ENCODE measurements around the gene ARHGAP28. TPM values are rescaled to one million over a fixed set of nuclear protein-coding genes. Genes with fewer than 3 reads are reported as not detected.
"Not testable (repeated sequence)": the region's sequence is repeated elsewhere in the genome, so short reads cannot be mapped to it uniquely, and the experiment has no call there.

Gene ARHGAP28
- total and polyA plus RNA-seq, 3 donors from 2014 or later = 45.5 to 161 (median 76.8) TPM

- no peak overlapping the region for H3K4me3 ChIP-seq
- no peak overlapping the region for H3K27ac ChIP-seq
- no peak for DNase-seq
- 87 to 92% methylated on average over 1 of the region's 1 CpG for WGBS, 2 donors
- no peaks in the 10 kb centered on the region for H3K4me1 ChIP-seq
- no peaks in the 10 kb centered on the region for H3K27me3 ChIP-seq
- no peaks in the 10 kb centered on the region for H3K9me3 ChIP-seq
- intact Hi-C loops (cut with DNase I; ENCODE audit: low total_unique reads) = no loop called here
- H3K36me3 ChIP-seq (ENCODE audit: low read depth, missing control alignments) = no peaks in the 10 kb centered on the region
- TF ChIP-seq POLR2A (IDR thresholded peaks at IDR 0.05) (no peak), CTCF (IDR thresholded peaks at IDR 0.05) (no peak)
Measured at GRCh38 chr18:6835345-6835744, 105.8 kb downstream of the ARHGAP28 start.

- no peak for DNase-seq
- 93 to 100% methylated on average over 1 of the region's 1 CpG for WGBS, 2 donors
- intact Hi-C loops (cut with DNase I; ENCODE audit: low total_unique reads) = no loop called here
- no peak overlapping the region for H3K4me3 ChIP-seq
- H3K27ac ChIP-seq = no peak overlapping the region
- H3K27me3 ChIP-seq = no peaks in the 10 kb centered on the region
- H3K36me3 ChIP-seq (ENCODE audit: low read depth, missing control alignments) = no peaks in the 10 kb centered on the region
- TF ChIP-seq POLR2A (IDR thresholded peaks at IDR 0.05) = no peak
- TF ChIP-seq CTCF (IDR thresholded peaks at IDR 0.05) = no peak
- H3K9me3 ChIP-seq = no peaks in the 10 kb centered on the region
- no peaks in the 10 kb centered on the region for H3K4me1 ChIP-seq
Measured at GRCh38 chr18:6836331-6836730, 106.8 kb downstream of the ARHGAP28 start.

GRCh38 chr18:6837904-6838303 lies 108.4 kb downstream of the ARHGAP28 start:
- 97 to 100% methylated on average over 3 of the region's 3 CpGs for WGBS, 2 donors
- intact Hi-C loops (cut with DNase I; ENCODE audit: low total_unique reads) = no loop called here
- no peak for DNase-seq

GRCh38 chr18:6842081-6842480 lies 112.6 kb downstream of the ARHGAP28 start:
- WGBS, 2 donors = 67 to 75% methylated on average over 3 of the region's 3 CpGs
- H3K36me3 ChIP-seq (ENCODE audit: low read depth, missing control alignments) = no peaks in the 10 kb centered on the region
- intact Hi-C loops (cut with DNase I; ENCODE audit: low total_unique reads) = no loop called here
- no peaks in the 10 kb centered on the region for H3K27me3 ChIP-seq
- no peak overlapping the region for H3K4me3 ChIP-seq
- H3K27ac ChIP-seq = peak overlapping the region in 1 of 2 donors; percentile 2
- no peaks in the 10 kb centered on the region for H3K4me1 ChIP-seq
- H3K9me3 ChIP-seq = no peaks in the 10 kb centered on the region
- no peak for TF ChIP-seq CTCF (IDR thresholded peaks at IDR 0.05)
- TF ChIP-seq POLR2A (IDR thresholded peaks at IDR 0.05) = no peak
- DNase-seq = no peak

More at GRCh38 chr18:6837904-6838303, 108.4 kb downstream of the ARHGAP28 start:
- Histone ChIP-seq H3K27ac (no peak overlapping the region), H3K9me3 (no peaks in the 10 kb centered on the region), H3K36me3 (ENCODE audit: low read depth, missing control alignments) (no peaks in the 10 kb centered on the region), H3K4me3 (no peak overlapping the region), H3K27me3 (no peaks in the 10 kb centered on the region), H3K4me1 (no peaks in the 10 kb centered on the region)
- TF ChIP-seq CTCF (IDR thresholded peaks at IDR 0.05) = no peak
- TF ChIP-seq POLR2A (IDR thresholded peaks at IDR 0.05) = no peak

GRCh38 chr18:6843308-6843707 lies 113.8 kb downstream of the ARHGAP28 start:
- 71 to 79% methylated on average over 2 of the region's 2 CpGs for WGBS, 2 donors
- DNase-seq = no peak
- Histone ChIP-seq H3K9me3 (no peaks in the 10 kb centered on the region), H3K4me3 (no peak overlapping the region), H3K36me3 (ENCODE audit: low read depth, missing control alignments) (no peaks in the 10 kb centered on the region), H3K4me1 (no peaks in the 10 kb centered on the region), H3K27me3 (no peaks in the 10 kb centered on the region), H3K27ac (no peak overlapping the region)
- intact Hi-C loops (cut with DNase I; ENCODE audit: low total_unique reads) = no loop called here
- TF ChIP-seq POLR2A (IDR thresholded peaks at IDR 0.05) (no peak), CTCF (IDR thresholded peaks at IDR 0.05) (no peak)

GRCh38 chr18:6845521-6845920 lies 116.0 kb downstream of the ARHGAP28 start:
- WGBS, 2 donors = 89 to 90% methylated on average over 1 of the region's 1 CpG
- H3K4me3 ChIP-seq; H3K27me3 ChIP-seq; DNase-seq; H3K4me1 ChIP-seq; intact Hi-C loops (cut with DNase I; ENCODE audit: low total_unique reads); H3K27ac ChIP-seq; H3K36me3 ChIP-seq (ENCODE audit: low read depth, missing control alignments); H3K9me3 ChIP-seq: not testable (repeated sequence)
